Activated T-cell treated with anti-CD3 and anti-CD28 coated beads for 24 hours (primary cell): ENCODE results near the gene TBCK.

Experiments
- DNase-seq: peaks from one replicate; pipeline ENCODE4 v3.0.0-alpha.2; 2020; ENCODE audit warnings: low read depth

The TBCK gene

DNA sequence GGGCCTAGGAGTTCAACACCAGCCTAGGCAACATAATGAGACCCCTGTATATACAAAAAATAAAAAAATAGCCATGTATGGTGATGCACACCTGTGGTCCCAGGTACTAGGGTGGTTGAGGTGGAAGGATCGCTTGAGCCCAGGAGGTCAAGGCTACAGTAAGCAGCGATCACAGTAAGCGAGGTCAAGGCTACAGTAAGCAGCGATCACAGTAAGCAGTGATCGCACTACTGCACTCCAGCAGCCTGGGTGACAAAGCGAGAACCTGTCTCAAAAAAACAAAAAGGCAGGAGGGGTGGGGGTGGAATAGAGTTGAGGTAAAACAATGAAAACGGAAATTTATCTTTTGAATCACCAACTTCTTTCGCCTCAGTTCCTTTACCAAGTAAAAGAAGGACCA is 29.4 kb downstream of the TBCK start:
- no peak for DNase-seq

DNA sequence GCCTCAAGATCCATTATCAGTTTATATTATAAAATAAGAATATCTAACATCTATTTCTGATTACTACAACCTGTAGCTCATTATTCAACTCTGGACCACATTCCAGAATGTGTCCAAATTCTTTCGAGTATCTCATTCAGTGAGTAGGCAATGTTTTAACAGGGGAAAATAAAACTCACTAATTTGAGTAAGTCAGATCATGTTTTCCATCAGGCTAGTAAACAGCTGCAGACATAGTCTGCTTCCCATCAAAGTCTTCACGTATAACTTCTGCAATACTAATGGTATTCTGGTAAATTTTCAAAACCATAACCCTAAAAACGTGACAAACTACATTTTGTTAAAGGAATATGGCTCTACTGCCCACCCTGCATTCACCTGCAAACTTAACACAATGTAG is 31.8 kb downstream of the TBCK start:
- no peak for DNase-seq

DNA sequence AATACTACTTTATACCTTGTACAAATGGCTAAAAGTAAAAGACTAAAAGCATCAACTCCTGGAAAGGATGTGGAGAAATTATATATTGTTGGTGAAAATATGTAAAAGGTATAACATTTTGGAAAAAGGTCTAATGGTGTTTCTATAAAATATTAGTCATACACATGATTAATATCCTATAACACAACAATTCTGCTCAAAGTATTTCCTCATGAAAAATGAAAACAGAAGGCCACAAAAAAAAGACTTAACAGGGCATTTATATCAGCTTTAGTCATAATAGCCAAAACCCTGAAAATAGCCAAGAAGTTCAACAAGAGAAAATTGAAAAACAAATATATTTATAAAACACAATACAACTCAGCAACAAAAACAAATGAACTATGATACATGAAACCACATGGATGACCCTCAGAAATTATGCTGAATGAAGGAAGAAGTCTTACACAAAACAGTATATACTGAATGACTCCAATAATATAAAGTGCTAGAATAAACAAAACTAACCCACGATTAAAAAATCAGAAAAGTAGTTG is 38.8 kb downstream of the TBCK start:
- DNase-seq, result no peak

DNA sequence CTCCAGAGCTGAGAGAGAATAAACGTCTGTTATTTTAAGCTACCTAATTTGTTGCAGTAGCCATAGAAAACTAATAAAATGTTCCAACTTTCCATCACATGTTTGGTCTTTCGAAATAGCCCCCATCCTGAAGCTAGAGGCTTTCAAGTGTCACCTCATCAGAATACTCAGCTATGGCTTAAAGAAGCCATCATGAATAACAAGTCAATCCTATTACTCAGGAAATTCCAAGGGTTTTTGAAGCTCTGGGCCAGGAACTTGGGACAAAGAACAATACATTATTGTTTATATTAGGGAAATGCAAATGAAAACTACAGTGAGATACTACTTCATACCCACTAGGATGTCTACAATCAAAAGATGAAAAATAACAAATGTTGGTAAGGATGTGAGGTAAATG is 42.2 kb downstream of the TBCK start:
- DNase-seq, result no peak

DNA sequence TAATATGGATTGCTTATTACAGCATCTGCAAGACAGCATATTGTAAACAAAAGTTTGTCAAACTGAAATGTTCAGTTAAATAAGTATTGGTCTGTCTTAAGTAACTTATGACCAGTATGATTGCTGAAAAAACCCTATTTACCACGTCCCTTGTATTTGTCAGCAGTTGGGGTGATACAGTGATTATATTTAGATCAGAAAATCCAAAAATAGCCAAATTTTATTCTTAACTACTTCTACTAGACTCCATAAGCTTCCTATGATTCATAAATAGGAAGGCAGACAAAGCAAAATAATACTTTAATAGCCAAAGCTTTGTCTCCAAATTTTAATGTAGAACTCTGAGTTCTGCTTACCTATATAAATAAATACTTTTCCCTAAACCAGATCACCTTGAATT is 45.3 kb downstream of the TBCK start:
- DNase-seq, result no peak

DNA sequence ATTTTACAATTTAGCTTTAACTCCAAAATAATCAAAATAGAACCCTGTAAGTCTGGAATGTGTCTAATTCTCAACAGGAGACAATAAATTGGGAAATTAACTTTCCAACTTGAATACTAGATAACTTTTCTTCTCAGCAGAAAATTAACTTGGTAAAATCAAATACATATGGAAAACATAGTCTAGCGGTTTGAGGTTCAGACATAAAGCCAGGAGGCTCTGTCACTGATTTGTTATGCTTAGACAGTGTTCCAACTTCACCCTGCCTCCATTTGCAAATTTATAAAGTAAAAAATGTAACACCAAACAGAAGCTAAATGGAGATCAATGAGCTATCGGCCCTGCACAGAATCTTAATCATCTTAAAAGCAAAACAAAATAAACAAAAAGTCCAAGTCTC is 46.3 kb downstream of the TBCK start:
- DNase-seq, result no peak

DNA sequence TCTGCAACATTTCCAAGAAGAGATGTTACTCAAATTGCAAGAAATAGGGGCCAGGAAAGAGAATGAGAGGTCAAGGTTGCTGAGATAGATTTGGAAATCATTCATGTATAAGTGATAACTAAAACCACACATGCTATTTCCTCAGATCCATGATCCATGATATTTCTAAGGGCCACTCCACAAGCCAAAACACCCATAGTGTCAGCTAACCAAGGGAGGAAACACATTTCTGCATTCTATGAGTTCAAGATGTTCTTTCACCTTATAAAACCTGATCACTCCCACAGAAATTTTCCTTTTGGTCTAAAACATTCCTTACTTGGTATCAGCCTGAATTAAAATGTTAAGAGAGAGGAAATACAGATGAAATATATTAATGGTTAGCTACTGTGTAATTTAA is 47.2 kb downstream of the TBCK start:
- no peak for DNase-seq

DNA sequence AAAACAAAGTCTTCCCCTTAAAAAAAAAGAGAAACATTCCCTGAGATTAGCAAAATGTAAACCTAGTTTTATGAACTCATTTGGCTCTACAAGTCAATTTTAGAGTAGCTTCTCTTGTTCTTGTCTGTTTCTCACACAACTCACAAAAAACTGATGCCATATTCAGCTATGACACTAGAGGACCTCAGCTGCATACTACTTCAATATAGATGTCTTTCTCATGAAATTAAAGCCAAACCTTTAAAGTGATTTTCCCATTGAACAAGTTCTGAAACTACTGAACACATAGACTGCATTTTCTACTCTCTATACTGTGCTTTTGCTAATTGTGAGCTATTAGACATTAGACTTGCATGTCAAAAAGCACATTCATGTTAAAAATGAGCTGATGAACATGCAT is 49.8 kb downstream of the TBCK start:
- no peak for DNase-seq

DNA sequence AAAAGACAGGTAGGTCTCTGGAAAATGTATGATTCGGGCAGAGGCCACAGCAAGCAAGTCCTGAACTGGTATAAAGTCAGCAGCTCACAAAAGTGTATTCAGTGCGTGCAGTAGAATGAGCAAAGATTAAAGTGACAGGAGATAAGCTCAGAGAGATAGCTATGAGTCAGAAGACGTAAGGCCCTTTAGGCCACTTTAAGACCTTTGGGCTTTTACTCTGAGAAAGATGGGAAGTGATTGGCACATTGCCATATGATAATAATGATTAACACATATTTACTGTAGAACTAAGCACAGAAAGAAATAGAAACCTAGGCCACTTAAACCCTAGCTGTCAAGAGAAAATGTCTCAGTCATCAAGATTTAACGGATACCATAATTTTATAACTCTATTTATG is 51.7 kb downstream of the TBCK start:
- no peak for DNase-seq

DNA sequence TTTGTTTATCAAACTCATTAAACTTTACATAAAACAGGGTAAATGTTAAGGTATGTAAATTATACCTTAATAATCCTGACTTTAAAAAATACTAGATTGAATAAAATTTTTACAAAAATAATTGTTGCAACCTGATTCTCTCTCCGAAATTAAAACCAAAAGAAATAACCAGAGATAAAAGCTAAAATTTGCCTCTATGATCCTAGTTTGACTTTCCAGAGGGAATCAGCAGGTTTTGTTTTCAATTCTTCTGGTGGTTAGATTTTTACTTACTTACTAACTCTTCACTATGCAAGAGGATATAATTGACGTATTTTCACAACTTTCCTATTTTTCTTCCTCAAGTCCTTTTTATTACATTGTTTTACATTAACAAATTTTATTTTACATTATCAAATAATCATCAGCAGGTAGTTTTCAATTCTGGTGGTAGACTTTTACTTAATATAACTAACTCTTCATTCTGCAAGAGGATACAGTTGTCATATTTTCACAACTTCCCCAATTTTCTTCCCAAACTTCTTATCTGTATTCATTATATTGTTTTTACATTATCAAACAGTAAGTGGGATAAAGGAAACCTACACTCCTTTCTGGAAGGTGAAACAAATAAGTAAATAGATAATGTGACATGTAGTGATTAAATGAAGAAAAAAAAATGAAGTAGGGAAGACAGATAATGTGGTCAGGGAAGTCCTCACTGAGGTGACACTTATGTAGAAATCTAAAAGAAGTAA is 52.2 kb downstream of the TBCK start:
- no peak for DNase-seq

DNA sequence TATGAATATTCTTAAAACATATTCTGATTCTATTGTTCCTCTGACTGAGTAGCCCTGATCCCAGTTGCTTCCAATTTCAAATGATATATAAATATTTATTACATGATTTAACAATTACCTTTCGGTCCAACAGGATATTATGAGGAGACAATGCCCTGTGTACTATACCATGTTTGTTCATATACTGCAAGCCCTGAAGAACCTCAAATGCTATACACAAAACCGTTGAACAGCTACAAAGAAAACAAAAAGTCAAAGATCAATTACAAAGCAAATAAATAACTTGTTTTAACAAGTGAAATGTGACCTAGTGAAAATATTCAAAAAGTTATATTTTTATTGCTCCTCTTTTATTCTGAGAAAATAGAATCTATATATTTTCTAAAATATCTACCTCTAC is 54.0 kb downstream of the TBCK start:
- no peak for DNase-seq

DNA sequence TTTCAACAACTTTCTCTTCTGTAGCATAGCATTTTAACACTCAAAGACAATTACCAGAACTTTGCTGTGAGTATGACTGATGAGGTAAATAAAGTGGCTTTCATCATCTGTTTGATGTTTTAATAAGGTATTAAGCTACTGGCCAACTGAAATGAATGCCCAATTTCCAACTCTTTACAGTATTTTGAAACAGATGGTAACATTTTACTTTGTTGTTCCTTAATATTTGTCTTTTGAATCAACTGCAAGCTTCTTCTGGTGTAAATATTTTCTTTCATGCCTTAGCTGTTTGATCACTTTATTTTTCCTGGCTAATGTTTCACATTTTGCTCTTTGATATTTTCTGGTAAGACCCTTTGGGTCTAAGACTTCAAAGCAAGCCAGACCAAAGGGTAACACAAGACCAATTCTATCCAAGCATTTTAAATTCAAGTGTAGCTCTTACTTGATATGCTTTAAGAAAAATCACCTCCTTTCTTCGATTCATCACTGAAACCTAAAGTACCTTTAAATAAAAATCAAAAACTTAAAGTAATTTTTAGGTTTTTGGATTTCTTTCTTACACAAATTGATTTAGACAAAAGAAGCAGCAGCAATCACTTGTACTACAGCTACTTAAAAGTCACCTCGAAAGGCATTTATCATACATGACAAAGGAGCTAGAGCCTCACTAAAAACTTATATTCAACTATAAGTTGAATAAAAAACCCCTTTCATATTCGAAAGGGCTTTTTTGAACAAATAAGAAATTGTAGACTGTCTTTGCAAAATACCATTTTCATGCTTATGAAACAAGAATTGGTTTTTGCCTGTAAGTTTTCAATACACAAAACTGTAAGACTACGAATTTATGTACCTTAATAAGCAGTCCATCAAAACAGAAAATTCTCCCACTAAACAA is 57.6 kb downstream of the TBCK start:
- DNase-seq, result no peak

DNA sequence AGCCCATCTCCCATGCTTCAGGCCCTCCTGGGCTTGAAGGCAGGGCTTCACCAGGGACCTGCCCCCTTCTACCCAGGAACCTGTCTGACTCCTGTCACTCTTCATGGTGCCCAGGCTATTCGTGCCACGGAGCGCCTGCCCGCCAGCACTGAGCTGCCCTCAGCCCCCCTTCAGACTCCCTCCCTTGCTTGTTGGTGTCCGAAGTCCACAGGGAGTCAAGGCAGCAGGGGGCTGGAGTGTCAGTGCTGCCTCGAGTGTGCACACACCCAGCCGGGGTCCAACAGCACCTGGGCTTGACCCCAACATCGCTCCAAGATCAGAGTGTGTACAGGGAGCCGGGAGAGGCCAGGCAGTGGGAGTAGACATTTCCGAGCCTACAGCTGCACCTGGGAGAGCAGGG is 59.8 kb downstream of the TBCK start:
- DNase-seq, result no peak

DNA sequence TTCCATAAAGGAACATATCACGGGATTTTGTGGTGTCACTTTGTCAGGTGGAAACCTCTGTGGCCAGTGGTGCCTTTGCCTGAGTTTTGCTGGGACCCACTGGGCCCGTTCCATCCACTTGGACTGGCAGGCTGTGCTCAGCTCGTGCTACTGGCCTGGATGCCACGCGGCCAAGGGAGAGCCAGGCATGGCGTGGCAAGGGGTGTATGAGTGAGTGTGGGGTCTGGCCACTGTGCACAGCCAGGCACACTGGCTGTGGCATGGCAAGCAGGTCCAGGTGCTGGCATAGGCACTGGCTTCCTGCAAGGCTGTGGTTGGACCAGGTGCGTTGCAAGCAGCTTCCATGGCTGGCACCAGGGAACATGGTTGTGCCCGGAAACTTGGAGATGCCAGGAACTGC is 60.8 kb downstream of the TBCK start:
- DNase-seq, result no peak

DNA sequence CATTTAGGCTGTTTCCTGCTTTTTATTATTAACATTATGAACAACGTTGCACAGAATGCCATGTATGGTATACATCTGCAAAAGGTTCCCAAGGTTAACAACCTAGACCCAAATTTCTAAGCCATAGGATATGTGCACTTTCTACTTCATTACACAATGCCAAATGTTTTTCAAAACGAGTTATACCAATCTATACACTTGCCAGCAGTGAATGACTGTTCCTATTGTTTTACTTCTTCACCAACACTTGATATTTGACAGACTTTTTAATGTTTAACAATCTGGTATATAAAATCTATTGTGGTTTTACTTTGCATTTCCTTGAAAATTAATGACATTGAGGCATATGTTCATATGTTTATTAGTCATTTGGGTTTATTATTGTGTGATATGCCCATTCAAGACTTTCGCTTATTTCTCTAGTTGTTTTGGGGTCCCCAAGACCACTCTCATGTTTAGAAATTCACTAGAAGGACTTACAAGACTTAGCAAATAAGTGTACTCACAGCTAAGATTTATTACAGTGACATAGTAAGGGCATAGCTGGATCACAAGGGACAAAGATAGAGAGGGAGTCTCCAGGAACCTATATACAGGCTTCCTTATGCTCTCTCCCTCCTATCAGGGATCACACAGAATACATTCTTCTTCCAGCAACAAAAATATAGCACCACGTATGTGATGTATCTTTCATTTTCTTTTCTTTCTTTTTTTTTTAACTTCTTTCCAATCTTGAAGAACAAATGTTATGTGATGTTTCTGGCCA is 62.5 kb downstream of the TBCK start:
- DNase-seq, result no peak

DNA sequence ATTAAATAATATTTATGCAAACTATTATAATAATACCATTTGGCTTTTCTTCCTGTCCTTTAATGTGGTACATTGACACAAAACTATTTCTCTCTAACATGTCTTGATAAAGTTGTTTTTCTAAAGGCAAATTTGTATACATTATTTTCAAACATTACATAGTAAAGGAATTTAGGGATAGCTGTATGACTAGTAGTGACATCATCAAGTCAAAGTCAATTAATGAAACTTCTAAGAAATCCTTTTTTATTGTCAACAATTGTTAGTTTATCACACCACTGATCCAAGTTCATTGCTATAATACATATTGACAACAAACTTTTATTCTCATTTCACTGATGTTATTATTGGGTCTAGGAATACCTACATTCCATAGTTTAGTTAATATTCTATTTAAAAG is 68.4 kb downstream of the TBCK start:
- no peak for DNase-seq

DNA sequence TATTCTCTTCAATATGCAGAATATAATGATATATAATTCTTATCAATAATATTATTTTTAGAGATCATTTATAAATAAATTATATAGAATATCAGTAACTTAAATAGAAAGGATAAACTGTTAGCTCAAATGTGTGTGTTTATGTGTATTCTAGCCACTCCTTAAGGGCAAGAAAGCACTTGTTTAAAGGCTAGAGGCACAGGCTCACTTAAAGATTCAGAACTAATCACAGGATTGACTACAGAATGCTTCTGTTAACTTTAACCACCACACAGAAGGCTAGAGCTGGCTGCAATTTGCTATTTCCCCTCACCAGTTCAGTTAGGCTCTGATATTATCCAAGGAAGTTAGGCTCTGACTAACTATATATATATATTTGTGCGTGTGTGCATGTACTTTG is 69.6 kb downstream of the TBCK start:
- no peak for DNase-seq

DNA sequence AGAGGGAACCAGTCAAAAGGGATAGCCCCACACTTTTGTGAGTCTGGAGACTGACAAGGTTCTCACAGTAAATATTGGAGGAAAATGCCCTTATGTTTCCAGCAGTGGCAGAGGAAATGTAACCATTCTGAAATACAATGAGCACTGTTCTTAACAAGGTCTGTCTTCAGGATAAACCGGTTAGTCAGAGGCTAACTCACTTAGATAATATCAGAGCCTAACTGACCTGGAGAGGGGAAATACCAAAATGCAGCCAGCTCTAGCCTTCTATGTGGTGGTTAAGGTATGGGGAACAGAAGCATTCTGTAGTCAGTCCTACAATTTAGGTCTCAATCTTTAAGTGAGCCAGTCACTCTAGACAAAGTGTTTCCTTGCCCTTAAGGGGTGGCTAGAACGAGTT is 70.8 kb downstream of the TBCK start:
- no peak for DNase-seq

DNA sequence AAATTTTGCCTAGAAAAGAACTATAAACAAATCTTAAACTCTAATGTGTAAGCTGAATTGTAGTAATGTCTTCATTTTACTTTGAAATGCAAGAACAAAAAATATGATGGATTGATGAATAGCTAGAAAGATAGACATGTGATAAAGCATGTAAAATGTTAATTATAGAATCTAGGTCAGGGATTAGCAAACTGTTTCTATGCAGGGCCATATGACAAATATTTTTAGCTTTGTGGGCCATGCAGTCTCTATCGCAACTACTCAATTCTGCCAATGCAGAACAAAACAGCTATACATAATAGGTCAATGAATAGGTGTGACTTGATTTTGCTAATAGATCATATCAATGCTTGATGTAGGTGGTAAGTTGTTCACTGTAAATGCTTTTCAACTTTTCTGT is 75.3 kb downstream of the TBCK start:
- no peak for DNase-seq

DNA sequence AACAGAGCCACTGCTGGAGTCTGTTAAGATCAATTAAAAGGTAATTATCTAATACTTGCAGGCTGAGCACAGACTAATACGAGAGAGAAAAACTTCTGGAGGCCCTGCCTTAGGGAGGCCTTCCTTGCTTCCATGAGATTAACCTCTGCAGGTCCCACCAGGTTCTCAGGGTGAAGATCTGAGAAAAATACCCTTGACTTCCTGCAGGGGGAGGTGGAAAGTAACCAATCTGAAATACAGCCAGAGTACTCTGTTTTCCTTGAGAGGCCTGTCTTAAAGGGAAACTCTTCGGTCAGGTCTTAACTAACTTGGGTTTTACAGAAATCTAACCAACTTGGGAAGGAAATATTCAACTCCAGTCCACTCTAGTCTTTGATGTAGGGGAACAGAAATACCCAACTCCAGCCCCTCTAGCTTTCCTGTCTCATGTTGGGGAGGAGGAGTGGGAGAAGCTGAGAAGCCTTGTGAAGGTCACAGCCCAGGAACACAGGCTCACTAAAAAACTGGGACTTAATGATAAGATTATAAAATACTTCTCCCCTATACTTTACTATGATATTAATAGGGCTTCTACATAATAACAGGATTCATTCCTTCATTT is 77.1 kb downstream of the TBCK start:
- no peak for DNase-seq

DNA sequence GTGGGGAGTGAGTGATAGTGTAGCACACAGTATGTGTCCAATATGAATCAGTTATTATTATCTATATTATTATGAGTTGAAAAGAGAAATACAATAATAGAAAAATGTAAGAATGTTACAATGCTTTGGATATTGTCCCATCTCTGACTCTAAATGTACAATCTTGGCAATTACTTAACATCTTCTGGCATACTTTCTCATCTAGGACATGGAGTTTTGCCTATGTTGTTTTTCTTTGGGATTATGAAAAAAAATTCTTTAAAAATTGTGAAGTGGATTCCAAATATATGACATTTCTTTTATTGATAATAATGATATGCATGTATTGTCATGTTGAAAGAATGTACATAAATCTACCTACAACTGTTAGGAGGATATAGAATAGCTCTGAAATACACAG is 84.1 kb downstream of the TBCK start:
- DNase-seq, result no peak

DNA sequence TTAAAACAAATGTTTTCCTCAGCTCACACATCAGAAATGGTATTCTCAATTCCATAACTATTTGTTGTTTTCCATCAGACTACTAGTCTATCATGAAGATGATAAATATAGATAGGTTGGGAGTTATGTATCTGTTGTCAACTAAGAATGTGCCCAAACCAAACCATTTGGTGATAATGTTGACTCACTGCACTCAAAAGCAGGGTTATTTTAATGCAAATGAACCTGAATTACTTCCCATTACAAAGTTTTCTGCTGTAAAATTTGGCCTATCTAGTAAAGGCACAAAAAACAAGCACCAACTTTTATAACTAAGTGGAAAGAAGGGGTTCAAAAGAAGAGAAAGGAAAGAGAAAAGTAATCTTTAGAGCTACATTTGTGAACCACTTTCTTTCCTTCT is 93.5 kb downstream of the TBCK start:
- no peak for DNase-seq
